Measurements from ENCODE around the gene MDH2.
"Not testable (repeated sequence)": the region's sequence is repeated elsewhere in the genome, so short reads cannot be mapped to it uniquely, and the experiment has no call there.

Gene MDH2, protein sequence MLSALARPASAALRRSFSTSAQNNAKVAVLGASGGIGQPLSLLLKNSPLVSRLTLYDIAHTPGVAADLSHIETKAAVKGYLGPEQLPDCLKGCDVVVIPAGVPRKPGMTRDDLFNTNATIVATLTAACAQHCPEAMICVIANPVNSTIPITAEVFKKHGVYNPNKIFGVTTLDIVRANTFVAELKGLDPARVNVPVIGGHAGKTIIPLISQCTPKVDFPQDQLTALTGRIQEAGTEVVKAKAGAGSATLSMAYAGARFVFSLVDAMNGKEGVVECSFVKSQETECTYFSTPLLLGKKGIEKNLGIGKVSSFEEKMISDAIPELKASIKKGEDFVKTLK

DNA sequence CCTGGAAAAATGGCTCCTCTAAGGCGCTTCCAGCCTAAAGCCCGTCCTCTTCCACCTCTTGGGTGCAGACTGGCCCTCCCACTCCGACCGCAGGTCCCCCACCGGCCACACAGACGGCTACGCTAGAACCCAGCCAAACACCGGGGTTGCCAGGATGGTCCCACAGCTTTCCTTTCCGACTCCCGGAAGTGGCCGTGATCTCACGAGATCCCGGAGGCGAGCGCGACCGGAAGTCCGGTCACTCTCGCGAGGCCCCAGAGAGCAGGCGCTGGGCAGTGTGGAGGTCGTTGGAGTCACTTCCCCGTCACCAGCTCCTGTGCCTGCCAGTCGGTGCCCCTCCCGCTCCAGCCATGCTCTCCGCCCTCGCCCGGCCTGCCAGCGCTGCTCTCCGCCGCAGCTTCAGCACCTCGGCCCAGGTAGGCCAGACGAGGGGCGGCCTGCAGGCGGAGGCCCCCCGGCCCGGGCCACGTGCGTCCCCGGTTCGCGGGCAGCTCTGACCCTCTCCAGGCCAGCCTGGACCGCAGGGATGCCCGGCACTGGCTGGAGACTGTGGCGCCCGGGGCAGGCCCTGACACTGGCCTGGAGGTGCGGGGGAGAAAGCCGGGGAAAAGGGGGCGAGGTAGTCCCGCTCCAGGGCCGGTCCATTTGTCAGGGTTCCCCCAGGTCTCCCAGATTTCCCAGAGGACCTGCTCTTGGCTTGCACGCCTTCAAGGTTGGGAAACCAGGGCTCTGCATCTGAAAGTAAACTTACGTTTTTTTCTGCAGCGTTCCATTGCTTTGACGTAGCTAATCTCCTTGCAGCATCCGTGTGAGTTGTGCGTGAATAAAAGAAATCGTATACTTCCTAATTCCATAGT is at the start of gene MDH2, which contains the start of gene STYXL1:
Gene MDH2, plus strand, starts transcription at position 296 of the 857 bp plus-strand sequence. Its CDS starts 55 bp downstream, at position 351.
Gene STYXL1, minus strand, starts transcription at position 190 of the 857 bp plus-strand sequence. CDS start 17,477 bp downstream, outside the sequence.
- peak; percentile 90 for DNase-seq

DNA sequence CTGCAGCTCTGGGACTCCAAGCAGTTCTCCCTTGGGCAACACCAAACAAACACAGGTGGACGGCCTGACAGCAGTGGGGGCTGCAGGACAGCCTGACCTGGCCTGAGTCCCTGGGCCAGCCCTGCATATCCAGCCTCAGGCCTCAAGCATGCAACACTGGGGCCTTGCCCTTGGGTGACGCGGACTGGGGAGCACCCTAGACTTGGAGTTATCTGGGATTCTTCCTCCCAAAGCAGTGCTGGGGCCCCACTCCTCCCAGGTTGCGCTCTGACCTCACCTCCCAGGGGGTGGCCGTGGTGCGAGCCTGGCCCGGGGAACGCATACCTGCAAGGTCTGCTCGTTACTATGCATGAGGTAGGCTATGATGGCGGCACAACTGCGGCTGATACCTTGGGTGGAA is 47.3 kb upstream of the MDH2 start:
- DNase-seq, result no peak

DNA sequence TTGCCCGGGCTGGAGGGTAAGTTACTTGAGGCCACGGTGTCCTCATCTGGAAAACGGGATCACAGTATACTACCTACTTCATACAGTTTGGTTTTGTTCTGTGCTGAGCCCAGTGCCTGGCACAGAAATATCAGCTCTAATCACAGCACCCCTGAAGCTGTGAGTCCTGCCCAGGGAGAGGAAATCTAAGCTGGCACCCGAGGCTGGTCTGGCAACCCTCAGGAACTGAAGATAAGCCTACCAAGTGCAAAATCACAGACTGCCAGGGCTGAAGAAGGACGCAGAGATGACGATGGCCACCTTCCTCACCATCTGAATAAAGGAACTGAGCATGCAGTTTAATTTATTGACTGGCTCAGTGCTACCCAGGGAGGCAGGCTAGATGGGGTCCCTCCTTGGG is 45.8 kb upstream of the MDH2 start:
- no peak for DNase-seq

DNA sequence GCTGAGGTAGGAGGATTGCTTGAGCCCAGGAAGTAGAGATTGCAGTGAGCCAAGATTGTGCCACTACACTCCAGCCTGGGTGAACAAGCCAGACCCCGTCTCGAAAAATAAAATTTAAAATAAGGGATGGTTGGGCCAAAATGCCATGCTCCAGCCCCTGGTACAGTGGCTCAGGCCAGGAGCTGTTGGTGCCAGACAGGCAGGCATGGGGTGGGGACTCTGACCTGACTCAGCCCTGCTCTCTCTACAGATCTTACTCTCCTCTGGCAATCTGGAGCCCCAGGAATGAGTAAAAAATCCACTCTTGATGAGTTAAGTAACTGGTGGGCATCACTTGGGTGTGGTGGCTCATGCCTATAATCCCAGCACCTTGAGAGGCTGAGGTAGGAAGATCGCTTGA is 45.1 kb upstream of the MDH2 start:
- no peak for DNase-seq

DNA sequence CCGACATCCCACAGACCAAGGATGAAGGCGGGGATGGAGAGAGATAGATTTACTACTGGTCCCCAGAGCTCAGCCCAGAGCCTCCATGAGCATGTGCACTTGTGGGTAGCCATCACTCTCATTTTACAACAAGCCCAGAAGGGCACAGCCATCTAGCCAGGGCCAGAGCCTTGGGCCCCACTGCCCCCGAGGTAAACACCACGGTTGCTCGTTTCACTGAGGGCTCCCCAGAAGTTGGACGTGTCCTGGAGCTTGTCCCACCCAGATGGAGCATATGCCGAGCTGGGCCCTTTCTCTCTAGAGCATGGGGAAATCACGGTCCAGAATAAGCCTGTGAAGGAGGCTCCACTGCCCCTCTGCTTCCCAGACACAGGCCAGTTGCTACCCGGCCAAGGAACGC is 44.6 kb upstream of the MDH2 start:
- no peak for DNase-seq

DNA sequence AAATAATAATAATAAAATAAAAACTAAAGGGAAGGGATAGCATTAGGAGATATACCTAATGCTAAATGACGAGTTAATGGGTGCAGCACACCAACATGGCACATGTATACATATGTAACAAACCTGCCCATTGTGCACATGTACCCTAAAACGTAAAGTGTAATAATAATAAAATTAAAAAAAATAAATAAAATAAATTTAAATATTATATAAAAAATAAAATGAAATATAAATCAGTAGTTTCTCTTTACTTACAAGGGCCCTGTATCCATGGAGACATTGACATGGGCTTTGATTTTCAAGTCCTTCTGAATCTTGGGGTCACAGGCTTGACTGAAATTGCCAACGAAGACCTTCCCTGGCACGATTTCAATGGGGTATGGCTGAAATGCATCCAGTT is 42.9 kb upstream of the MDH2 start:
- DNase-seq, result not testable (repeated sequence)

DNA sequence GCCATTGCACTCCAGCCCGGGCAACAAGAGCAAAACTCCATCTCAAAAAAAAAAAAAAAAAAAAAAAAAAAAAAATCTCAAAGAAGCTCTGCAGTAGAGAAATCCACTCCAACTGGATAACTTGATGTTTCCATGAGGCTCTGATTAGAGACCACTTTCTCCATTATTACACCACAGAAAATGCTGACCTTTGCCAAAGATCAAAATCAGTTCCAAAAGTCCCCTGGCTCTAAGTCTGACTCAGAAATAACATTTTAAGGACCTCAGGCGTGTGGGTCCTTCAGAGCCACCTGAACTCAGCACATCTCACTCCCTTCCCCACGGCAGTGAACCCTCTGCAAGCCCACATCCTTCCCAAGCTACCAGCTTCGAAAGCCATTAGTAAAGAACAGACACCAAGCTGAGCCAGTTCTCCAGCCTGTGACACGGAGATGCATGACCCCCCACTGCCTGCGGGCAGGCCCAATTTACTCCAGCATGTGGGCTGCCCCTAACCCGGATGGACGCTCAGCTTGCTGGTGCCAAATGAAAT is 39.7 kb upstream of the MDH2 start:
- DNase-seq, result peak; percentile 13

DNA sequence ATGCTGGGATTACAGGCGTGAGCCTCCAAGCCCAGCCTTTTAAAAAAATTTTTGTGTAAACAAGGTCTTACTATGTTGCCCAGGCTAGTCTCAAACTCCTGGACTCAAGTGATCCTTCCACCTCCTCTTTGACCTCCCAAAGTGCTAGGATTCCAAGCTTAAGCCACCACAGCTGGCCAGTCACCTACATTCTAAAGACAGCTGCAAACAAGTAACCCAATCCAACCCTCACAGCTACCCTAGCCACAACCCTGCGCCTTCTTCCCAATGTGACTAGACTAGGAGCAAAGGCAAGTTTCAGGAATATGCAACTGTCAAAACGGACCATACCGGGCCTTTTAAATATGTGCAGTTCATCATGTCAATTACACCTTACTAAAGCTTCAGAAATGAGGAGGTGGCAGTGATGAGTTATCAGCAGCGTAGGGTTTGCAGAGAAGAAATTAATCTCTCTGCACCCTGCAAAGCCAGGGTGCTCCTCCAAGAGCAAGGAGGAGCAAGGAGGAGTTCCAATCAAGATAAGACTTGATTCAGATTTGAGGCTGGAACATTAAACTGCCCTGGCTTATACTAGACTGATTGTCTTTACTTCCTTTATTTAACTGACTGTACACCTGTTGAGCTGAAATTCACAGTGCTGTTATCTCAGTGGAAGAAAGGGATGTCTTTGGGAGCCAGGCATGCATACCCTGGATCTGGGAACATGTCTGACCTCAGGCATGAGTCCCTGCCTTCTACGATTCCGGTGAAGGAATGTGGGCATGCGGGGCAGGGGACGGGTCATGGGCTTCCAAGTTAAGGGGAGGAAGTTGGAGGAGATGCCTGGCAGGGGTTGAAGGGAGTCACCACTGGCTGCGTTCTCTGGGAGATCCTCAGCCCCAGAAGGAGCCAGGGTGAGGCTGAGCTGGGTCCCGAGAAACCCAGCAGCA is 38.0 kb upstream of the MDH2 start:
- DNase-seq, result no peak

DNA sequence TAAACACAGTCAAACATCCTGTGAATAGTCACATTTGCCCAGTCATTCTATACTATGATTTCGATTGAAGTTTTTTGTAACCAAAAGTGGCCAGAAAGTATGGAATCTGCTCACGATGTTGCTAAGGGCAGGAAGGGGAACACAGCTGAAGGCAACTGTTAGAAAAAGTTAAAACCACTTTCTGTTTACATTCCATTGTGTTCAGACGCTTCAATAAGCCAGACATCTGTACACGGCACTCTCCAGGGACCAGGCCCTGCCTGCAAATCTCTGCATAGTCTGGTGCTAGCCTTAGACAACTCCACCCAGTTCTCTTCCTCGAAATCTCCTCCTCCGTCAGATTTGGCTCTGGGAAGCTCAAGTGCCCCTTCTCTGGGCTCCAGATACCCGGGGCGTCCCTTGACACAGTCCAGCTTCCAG is 36.5 kb upstream of the MDH2 start:
- DNase-seq, result no peak

DNA sequence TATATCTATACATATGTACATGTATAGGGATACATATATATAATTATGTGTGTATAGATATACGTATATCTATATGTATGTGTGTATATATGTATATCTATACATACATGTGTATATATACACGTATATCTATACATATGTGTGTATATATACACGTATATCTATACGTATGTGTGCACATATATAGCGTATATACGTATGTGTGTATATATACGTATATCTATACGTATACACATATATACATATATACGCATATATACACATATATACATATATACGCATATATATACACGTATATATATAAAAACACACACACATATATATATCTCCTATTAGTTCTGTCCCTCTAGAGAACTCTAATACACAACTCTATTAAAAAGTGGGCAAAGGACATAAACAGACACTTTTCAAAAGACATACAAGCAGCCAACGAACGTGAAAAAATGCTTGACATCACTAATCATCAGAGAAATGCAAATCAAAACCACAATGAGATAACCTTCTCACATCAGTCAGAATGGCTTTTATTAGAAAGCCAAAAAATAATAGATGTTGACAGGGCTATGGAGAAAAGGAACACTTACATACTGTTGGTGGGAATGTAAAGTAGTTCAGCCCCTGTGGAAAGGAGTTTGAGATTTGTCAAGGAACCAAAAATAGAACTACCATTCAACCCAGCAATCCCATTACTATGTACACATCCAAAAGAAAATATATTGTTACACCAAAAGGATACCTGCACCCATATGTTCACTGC is 31.5 kb upstream of the MDH2 start:
- no peak for DNase-seq

DNA sequence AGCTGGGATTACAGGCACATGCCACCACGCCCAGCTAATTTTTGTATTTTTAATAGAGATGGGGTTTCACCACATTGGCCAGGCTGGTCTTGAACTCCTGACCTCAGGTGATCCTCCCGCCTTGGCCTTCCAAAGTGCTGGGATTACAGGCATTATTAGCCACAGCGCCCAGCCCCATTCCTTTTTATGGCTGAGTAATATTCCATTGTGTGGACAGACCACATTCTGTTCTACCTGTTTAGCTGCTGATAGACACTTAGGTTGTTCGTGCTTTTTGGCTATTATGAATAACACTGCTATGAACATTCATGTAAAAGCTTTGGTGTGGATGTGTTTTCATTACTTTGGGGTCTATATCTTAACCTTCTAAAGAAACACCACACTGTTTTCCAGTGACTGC is 29.4 kb upstream of the MDH2 start:
- not testable (repeated sequence) for DNase-seq

DNA sequence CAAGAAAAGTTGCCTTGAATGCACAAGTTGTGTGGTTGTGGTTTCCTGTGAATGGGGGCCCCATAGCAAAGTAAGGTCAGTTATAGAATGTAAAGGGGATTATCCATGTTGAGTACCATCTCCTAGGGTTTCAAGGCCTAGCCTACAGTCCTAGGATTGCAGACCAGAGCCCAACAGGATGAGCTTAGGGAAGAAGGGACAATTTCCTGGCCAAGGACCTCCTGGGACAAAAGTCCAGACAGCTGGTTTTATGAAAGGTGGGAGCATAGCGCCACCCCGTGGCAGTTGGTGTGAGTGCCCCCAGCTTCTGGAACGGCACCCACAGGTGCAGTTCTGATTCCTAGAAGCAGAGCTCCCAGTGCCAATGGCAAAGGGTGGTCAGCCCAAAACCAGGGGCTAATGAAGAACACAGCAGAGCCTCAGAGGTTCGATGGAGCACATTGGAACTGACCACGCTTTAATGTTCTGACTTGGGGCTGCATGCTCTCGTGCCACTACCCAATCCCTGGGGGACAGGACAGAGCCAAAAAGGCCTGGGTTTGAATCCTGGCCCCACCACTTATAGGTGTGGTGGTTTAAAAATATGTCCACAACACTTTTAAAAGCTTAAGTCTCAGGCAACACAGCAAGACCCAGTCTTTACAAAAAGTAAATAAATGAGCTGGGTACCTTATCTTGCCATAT is 27.7 kb upstream of the MDH2 start:
- peak; percentile 73 for DNase-seq

DNA sequence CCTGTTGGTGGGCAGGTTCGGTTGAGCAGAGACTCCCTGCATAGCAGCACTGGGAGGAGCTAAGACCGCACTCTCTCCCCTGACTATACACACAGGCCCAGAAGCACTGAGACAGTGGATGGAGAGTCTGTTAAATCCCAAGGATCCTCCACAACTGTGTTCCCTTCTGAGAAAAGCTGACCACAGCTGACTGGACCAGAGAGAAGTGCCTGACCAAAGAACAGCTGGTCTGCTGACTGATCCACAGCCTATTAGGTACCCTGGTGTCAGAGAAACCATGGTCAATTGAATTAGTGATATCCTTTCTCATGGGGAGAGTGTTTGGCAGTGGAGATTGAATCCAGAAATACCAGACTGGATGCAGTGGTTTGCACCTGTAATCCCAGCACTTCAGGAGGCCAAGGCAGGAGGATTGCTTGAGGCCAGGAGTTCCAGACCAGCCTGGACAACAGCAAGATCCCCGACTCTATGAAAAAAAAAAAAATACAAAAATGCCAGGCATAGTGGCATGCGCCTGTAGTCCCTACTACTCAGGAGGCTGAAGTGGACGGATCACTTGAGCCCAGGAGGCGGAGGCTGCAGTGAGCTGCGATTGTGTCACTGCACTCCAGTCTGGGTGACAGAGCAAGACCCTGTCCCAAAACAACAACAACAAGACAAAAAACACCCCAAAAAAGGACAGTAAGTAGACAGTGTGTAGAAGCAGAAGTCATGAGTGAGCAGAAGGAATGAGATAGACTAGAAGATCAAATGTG is 25.7 kb upstream of the MDH2 start:
- no peak for DNase-seq

DNA sequence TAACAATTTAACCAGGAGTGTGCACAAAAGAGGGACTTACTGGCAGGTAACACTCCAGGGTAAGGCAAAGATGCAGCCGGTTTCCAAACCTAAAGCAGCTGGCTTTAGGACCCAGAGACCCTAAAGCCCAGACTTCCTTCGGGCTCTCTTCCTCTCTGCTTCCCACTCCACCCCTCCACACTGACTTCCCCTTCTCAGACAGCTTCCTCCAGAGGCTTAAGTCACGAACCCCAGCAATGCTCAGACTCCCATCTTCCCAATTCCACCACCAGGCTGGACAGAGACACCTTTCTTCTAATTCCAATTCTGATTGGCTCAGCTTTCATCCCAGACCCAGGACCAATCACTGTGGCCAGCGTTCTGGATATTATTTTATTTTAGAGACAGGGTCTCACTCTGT is 24.9 kb upstream of the MDH2 start:
- DNase-seq, result no peak

DNA sequence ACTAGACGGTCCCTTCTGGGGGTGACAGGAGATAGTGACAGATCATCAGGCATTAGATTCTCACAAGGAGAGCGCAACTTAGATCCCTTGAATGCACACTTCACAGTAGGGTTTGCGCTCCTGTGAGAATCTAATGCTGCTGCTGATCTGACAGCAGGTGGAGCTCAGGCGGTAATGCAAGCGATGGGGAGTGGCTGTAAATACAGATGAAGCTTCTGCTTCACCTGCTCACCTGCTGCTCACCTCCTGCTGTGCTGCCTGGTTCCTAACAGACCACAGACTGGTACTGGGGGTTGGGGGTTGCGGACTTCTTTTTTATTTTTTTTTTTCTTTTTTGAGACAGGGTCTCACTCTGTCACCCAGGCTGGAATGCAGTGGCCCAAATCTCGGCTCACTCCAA is 18.2 kb upstream of the MDH2 start:
- not testable (repeated sequence) for DNase-seq

DNA sequence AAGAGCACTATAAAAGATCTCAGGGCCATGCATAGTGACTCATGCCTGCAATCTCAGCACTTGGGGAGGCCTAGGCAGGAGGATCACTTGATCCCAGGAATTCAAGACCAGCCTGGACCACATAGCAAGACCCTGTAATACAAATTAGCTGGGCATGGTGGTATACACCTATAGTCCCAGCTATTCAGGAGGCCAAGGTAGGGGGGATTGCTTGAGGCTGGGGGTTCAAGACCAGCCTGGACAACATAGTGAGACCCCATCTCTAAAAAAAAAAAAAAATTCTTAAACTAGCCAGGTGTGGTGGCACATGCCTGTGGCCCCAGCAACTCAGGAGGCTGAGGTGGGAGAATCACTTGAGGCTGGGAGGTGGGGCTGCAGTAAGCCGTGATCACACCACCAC is 15.9 kb upstream of the MDH2 start:
- DNase-seq, result no peak

DNA sequence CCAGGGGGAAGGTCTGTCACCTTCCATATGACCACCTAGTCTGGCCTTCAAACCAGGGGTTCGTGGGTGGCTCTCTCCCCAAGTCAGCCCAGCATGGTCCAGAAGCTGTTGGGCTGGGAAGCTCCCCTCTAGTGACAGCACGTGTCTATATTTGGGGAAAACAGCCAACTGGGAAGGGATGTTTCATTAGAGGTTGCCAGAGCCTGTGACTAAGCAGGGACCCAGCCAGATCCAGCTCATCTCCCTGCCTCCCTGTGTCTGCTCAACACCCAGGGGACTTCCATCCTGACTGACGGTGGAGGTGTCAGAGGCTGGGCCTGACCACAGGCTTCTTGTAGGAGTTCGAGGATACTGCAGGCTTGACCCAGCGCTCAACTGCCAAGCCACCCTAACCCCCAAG is 10.6 kb upstream of the MDH2 start:
- no peak for DNase-seq

DNA sequence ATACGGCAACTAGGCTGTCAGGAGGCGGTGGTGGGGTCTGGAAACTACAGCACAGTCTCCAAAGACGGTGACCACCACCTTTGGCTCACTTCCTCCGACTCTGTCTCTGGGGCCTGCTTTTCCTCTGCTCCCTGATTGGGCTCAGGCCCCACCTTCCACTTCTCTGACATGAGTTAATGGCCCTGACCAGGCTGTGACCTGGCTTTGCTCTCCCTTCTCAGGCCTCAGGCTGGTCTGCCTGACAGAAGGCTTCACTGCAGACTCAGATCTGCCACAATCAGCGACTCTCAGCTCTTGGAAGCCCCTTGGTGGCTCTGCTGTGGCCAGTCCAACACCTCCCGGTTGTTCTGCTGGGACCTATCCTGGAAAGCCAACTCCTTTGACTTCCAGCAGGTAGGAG is 7.8 kb upstream of the MDH2 start:
- DNase-seq, result no peak

DNA sequence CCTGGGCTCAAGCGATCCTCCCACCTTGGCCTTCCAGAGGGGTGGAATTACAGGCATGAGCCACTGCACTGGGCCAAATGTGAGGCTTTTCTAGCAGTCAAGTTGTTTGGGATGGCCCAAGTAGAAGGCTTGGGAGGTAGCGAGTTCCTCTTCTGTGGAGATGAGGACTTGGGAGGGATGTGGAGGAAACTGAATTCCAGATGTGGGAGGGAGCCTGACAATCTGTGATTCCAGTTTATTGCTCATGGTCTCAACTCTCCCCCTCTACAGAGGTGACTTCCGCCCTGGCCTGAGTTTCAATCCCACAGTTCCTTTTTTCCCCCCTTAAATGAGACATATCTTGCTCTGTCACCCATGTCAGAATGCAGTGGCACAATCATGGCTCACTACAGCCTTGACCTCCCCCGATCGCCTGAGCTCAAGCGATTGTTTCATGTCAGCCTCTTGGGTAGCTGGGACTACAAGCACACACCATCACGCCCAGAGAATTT is 3.5 kb upstream of the MDH2 start:
- no peak for DNase-seq

DNA sequence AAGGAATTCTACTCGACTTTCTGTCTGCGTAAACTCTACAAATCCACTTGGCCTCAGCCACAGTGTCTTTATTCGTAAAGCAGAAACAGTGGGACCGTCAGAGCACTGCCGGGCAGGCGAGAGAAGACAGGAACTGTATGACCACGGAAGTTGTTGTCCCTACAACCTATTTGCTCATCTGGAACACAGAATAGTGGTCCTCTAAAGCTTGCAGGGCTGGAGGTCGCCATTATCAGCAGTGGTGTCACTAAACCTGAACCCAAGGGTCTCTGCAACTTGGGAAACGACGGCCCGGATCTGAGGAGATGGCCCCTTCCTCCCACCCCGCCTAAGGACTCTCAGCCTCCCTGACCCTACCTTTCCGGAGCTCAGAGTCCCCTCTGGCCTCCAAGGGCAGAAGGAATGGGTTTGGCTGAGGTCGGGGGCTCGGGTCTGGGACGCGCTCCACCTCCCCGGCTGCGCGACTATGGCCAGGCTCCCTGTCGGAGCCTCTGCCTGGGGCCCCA is 548 bp upstream of the MDH2 start:
- DNase-seq, result no peak
